GM12864 (cell line): Measurements from ENCODE around the gene CCL24.
"Not testable (repeated sequence)": the region's sequence is repeated elsewhere in the genome, so short reads cannot be mapped to it uniquely, and the experiment has no call there.

Experiments
- DNase-seq: peaks from one replicate; pipeline ENCODE4 v3.0.0-alpha.2; 2011; ENCODE audit warnings: low read depth
- H3K4me3 ChIP-seq: 2 replicates; pipeline ENCODE4 v1.5.1; 2011; ENCODE audit warnings: mild to moderate bottlenecking, low read depth, low read length, control low read depth
- CTCF ChIP-seq: IDR thresholded peaks from 2 replicates; pipeline ENCODE4 v1.5.1; 2011; ENCODE audit warnings: low read depth, mild to moderate bottlenecking, moderate library complexity, low read length, control low read depth, inconsistent platforms; ENCODE audit errors: missing control alignments

Gene CCL24

DNA sequence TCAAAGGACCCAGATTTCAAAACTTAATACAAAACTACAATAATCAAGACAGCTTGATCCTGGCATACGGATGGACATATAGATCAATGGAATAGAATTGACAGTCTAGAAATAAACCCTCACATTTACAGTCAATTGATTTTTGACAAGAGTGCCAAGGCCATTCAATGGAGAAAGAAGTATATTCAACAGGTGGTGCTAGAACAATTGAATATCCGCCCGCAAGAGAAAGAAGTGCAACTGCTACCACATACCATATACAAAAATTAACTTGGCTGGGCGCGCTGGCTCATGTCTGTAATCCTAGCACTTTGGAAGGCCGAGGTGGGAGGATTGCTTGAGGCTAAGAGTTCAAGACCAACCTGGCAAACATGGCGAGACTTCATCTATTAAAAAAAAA is 23.2 kb upstream of the CCL24 start:
- DNase-seq = no peak
- no peak for TF ChIP-seq CTCF
- H3K4me3 ChIP-seq = no peak overlapping the region

DNA sequence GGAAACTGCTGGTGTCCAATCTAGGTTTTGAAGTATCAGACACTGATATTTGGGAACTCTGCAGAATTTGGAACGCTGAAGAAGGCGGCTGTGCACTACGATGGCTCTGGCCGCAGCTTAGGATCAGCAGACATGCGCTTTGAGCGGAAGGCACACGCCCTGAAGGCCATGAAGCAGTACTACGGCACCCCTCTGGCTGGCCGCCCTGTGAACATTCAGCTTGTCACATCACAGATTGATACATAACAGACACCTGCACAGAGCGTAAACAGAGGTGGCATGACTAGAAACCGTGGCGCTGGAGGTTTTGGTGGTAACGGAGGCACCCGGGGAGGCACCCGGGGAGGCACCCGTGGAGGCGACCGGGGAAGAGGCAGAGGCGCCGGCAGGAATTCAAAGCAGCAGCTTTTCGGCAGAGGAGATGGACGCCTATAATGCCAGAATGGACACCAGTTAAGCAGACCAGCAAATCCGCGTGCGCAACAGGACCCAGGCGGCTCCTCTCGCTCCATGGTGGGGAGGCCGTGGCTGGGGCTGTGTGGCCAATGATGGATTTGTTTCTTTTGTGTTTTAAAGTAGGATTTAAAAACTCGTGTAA is 22.2 kb upstream of the CCL24 start:
- no peak for TF ChIP-seq CTCF
- no peak overlapping the region for H3K4me3 ChIP-seq
- DNase-seq = no peak

DNA sequence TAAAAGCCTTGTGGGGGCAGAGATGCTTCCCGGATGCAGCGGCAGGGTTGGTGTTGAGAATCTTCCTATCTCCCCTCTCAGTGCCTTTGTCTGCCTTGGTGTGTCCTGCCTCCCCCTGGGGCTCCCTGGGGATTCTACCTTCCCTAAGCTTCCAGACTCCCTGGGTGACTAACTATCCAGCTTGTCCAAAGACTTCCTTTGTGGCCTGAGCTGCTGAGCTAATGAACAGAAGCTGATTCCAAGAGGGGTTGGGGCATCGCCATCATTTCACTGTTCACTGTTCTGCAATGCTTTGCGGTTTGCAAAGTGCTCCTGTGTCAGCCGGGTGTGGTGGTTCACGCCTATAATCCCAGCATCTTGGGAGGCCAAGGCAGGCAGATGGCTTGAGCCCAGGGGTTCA is 20.1 kb upstream of the CCL24 start:
- not testable (repeated sequence) for DNase-seq, H3K4me3 ChIP-seq

GRCh38 chr7:75830978-75831377 is 17.4 kb upstream of the CCL24 start:
- DNase-seq = no peak
- no peak overlapping the region for H3K4me3 ChIP-seq
- no peak for TF ChIP-seq CTCF

- not testable (repeated sequence) for H3K4me3 ChIP-seq, DNase-seq
Observed at GRCh38 chr7:75829656-75830055, 16.1 kb upstream of the CCL24 start.

GRCh38 chr7:75823198-75823910 is 9.7 kb upstream of the CCL24 start:
- no peak overlapping the region for H3K4me3 ChIP-seq
- DNase-seq = no peak
- no peak for TF ChIP-seq CTCF

DNA sequence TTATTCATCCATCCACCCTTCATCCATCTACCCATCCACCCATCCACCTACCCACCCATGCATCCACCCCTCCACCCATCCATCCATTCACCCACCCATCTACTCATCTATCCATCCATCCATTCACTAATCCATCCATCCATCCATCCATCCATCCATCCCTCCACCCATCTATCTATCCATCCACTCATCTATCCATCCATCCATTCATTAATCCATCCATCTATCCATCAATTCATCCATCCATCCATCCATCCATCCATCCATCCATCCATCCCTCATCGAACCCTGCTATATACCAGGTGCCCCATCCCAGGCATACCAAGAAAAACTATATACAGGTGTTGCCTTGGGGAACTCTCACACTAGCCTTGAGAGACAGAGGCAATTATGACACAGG is 7.1 kb upstream of the CCL24 start:
- H3K4me3 ChIP-seq = no peak overlapping the region
- no peak for TF ChIP-seq CTCF
- DNase-seq = no peak

- TF ChIP-seq CTCF = no peak
- no peak for DNase-seq
- H3K4me3 ChIP-seq = no peak overlapping the region
Observed at GRCh38 chr7:75819711-75820110, 6.1 kb upstream of the CCL24 start.
